Sciatic nerve (tissue), 2 donors: ENCODE results near the gene AFP. TPM values are rescaled to one million over a fixed set of nuclear protein-coding genes. Genes with fewer than 3 reads are reported as not detected.

ENCODE experiments used
- ATAC-seq: fragments of 200-7000 bp; cut with Tn5 transposase; one replicate; pipeline ENCODE4 v1.9.1; 2020; ENCODE audit warnings: mild to moderate bottlenecking, moderate library complexity
- DNase-seq: peaks from one replicate; pipeline ENCODE4 v3.0.0-alpha.2; 2020; ENCODE audit warnings: low spot score
- intact Hi-C: fragments of 100-400 bp; cut with DNase I; formaldehyde crosslinking; loops from one replicate; pipeline ENCODE4 v1.14.2; 2022
- total RNA-seq: library from RNA; stranded (reverse); fragmentation: NEBNext Ultra II Directional; extraction: Animal tissue kit (Norgen Biotek cat#: 25700); gene quantifications from one replicate; pipeline ENCODE4 v1.2.1, GENCODE V29; 2021
- donor health status: DM: no; HTN: no; CAD: no.
- donor health status: DM: no; HTN: no; CAD: no.

AFP gene
- total RNA-seq, 1 donor from 2014 or later = not detected

- DNase-seq = no peak
- intact Hi-C loops = no loop called here
- no peak for ATAC-seq
Measured at GRCh38 chr4:73501664-73502265, 65.7 kb downstream of the AFP start.

DNA sequence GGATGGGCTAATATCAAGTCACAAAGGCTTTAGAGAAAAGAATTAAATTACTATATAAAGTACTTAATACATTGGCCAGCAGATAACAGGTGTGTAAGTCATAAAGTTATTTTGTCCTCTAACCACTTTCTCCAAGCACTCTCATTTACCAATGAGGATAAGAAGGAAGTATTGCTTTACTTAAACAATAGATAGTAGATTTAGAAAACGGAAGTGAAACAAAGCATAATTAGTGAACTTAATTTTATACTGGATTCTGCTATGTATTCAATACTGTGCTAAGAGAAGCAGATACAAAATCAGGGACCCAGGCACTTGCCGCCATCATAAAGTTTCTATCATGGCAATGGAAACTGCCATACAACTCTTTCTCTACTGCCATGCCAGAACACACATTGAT lies 69.5 kb downstream of the AFP start:
- ATAC-seq (no peak), DNase-seq (no peak)
- intact Hi-C loops = no loop called here

Other genes starting within 250 kb of the AFP start
- gene ANKRD17, start 177.4 kb upstream of the AFP start, total RNA-seq = 84.8 TPM
- 1.0 TPM for gene ALB, start 31.9 kb upstream of the AFP start, total RNA-seq
- not detected for gene AFM, start 45.5 kb downstream of the AFP start, total RNA-seq
- not detected for gene RASSF6, start 184.2 kb downstream of the AFP start, total RNA-seq